GM18519 (cell line): ENCODE results near the gene NDUFS8.

Experiments
- ATAC-seq: cut with Tn5 transposase; IDR thresholded peaks from one replicate; pipeline ENCODE4 v1.9.1; 2021; ENCODE audit warnings: mild to moderate bottlenecking, moderate library complexity; ENCODE audit not compliant: unreplicated experiment, low FRiP score

NDUFS8 gene

DNA sequence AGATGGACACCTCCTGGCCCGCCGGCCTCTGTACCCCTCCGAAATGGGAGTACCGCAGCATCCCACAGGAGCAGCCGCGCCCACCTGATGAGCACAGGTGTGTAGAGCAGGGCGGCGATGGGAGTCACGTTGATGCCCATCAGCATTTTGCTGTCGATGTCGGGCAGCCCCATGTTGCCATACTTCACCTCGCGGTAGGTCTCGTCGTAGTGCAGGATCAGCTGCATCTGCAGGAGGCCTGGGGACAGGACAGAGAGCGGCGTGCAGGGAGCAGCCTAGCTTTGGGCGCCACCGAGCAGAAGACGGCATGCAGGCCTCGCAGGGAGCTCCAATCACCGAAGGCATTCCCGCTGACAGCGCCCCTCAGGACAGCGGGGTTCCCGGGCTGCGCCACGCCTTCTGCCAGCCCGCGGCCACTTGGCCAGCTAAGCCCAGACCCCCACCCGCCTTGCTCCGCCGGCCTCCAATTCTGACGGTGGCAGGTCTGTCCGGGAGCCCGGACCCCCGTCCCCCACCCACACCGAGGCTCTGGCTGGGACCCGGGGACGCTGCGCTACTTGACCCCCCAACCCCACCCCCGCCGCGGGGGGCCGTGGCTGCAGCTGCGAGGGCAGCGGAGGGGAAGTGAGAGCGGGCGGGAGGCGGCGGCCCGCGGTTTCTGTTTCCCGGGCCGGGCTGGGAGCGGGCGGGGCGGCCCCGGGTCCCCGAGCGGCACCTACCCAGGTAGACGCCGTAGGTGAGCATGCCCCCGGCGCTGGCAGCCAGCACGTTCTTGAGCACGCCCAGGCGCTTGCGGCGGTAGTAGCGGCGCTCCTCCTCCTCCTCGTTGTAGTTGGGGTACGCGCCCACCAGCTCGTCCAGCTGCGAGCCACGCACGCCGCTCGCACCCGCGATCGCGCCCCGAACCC, 27.3 kb upstream of the NDUFS8 start:
- ATAC-seq, result no peak

DNA sequence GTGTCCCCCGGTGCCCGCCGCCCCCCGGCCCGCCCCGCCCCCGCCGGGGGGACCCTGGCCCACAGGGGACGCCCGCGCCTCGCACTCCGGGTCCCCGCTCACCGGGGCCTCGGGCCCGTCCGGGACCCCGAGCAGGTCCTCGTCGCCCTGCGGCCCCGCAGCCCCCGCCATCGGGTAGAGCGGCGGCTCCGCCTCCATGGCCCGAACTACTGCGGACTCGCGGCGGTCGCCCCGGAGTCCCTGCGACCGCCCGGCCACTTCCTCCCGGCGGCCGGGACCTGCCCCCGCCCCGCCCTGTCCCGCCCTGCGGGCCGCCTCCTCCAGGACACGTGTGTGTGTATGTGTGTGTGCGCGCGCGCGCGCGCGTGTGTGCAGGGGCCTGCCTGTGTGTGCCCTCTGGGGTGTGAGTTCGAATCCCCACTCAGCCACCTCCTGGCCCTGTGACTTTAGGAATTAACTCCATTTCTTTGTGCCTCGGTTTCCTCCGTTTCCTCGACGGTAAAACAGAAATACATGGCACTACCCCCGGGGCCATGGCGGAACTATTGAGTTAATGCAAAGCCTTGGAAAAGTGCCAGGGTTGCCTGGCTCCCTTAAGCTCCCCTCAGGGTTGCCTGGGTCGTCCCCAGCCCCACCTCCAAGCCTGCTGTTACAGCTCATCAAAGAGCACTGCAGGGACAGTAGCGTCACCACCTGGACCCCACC, 26.5 kb upstream of the NDUFS8 start, which contains the start of gene UNC93B1:
Gene UNC93B1 (minus strand): TSS at position 252 of the 705 bp plus-strand sequence. CDS start 54 bp downstream, at position 198.
- no peak for ATAC-seq

DNA sequence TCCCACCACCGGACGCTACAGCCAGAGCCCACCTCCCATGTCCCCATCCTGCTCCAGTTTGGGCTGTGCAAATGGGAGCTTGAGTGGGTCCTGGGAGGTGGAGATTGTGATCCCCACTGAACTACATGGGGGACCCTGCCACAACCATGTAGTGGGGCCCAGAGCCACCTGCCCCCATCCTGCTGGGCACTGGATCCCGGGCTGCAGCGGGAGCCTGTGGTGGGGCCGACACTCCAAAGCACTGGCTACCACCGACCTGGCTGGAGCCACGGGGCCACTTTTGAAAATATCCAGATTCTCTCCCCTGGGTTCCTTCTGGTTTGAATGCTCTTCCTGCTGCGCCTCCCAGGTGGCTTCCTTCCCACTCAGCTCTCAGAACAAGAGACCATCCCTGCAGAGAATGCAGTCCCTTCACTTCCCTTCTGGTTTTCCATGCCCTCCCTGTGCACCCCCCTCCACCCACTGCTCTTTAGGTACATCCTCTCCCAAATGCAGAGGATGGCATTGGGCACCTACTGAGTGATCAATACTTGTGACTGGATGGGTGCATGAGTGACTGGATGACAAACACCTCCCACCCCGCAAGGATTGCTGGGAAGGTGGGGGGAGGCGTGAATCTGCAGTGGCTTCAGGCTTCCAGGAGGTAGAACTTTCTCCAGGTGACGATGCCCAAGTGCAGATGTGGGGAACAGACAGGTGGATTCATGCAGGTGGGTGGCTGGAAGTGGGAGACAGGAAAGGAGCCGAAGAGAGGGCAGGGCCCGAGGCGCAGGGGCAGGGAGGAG, 25.7 kb upstream of the NDUFS8 start:
- no peak for ATAC-seq

DNA sequence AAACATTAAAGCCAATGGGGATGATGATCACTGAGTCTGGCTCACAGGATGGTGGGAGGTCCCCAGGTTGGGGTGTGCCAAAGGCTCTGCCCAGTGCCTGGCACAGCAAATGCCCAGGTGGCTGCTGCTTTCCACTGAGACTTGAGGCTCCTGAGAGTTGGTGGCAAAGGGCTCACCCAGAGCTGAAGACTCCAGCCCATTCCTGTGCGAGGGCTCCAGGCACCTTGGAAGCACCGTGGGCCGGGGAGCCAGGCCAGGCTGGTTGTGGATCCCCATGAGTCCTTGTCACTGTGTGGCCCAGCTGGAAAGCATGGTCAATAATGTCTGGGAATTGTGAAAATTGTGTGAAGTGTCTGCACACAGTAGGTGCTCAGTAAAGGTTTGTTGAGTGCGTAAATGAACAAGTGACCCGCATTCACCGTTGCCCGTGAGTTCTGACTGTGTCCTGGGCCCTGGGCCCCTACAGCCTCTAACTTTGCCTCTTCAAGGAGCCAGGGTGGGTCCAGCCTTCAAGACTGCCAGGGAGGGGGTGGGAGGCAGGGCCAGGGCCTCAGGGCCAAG, 23.8 kb upstream of the NDUFS8 start:
- no peak for ATAC-seq

DNA sequence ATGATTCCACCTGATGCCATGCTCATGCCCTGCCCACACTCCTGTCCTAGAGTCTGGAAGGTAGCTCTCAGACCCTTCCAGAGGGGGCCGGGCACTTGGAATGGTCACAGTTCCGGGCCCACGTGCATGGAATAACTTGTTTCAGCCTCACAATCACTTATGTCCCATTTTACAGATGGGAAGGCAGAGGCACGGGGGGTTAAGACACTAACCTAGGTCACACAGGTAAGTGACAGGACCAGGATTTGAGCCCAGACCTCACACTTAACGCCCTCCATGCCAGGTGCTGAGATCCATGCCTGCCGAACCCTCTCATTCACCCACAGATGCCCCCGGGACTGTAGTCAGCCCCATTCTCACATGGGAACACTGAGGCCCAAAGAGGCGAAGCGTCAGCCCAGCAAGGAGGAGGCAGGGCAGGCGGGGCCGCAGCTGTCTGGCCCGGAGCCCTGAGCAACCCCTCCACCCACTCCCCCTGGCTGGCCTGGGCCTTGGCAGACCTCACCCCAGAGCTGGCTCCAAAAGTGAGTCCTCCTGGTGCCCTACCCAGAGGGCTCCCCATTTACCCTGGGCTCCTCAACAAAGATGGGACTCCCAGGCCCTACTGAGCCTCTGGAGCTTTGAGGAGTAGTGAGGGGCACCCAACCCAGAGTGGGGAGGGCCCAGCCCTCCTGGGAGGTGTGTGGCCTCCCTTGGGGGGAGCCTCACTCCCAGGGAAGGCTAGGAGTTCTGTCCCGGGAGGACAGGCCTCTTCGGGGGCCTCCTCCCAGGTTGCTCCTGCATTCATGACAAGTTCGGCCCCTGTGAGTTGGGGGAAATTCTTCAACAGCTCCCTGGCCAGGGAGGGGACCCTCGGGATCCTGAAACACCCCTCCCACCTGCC, 22.7 kb upstream of the NDUFS8 start:
- no peak for ATAC-seq

DNA sequence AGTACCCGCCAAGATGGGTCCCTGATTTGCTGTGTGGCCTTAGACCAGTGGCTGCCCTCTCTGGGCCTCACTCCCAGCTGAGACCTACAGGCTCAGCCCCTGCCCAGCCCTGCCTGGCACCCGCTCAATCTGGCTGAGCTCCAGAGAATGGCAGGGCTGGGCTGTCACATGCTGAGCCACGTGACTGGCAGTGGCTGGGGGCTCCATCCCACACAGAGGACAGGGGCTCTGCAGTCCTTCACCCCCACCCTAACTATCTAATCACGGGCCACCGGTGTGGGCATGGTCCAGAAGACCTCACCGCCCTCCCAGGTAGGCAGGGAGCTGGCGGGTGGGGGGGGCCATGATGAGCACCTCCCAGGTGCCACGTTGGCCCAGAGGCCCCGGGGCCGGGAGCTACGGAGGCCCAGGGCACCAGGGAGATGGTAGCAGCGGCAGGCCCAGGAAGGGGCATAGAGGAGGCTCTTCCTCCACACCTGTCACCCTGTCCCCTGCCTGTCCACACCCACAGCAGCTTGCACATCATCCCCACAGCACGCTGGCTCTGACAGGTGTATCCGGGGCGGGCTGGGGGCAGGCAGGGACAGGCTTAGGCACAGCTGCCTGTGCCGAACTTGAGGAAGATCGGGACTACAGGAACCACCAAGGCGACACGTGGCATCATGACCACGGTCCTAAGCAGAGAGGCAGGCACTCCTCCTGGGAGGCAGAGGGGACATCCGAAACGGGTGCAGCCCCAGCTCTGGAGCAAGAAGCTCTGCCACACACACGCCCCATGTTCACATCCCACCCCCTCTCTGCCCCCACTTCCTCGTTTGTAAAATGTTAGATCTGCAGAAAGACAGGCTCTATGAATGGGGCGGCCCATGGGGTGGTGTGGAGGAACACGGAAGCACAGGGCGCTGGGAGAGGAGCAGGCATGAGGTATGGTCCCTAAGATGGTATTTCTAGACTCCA, 21.8 kb upstream of the NDUFS8 start:
- no peak for ATAC-seq

DNA sequence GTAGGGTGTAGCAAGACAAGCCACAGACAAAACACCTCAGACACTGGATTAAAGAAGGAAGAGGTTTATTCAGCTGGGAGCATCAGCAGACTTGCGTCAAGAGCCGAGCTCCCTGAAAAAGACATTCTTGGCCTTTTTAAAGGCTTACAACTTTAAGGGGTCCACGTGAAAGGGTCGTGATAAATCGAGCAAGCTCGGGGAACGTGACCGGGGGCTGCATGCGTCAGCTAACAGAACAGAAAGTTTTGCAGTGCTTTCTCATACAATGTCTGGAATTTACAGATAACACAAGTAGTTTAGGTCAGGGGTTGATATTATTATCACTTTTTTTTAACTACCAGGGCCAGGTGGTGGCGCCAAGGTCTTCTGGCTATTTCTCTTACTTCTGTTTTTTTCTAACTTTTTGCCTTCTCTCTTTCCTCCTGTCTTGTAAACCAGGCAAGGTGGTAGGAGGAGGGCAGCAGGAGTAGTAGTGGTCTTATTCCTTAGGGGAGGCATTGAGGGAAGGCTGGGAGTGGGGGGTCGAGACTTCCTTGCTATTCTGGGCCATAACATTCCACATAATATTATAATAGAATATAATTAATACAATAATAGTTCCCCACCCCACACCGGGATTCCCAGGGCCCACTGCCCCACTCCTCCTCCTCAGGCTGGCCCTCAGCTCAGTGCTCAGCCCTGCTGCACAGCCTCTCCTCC, 20.9 kb upstream of the NDUFS8 start:
- no peak for ATAC-seq

DNA sequence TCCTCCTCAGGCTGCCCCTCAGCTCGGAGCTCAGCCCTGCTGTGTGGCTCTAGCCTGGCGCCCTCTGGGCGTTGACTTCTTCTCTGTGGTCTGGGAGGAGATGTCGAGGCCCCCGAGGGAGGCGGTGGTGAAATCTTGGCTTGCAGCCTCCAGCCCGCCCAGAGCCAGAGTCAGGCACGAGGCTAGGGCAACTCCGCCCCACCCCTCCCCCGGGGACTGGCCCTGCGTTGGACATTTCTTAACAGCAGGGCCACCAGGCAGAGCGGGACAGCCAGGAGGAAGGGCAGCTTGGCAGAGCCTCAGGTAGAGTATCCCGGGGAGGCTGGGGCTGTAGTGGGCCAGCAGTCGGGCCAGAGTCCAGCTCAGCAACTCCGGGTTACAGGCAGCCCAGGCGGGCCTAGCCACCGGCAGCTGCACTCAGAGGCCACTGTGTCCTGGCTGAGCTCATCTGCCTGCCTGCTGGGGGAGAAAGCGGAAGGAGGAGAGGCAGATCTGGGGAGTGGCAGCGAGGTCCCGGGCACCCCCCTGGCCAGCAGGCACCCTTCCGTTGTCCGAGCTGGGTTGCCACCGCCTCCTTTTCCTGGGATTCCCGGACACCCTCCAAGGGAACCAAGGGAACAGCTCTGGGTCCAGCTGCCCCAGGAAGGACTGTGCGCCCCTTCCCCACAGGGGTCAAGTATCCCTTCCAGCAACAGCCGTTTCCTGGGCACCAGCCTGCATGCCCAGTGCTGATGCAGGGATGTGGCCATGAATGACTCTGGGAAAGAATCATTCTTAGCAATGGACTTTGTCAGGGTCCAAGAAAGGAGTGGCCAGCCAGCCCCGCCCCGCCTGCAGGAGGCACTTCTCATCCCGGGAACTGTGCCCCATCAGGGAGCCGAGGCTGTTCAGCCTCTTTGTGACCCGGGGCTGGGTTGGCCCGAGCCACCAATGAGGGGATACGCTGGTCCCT, 20.1 kb upstream of the NDUFS8 start, which contains the start of gene ALDH3B1:
Gene ALDH3B1 (plus strand): TSS at position 238 of the 952 bp plus-strand sequence. CDS start 4,971 bp downstream, outside the sequence.
- ATAC-seq, result no peak

DNA sequence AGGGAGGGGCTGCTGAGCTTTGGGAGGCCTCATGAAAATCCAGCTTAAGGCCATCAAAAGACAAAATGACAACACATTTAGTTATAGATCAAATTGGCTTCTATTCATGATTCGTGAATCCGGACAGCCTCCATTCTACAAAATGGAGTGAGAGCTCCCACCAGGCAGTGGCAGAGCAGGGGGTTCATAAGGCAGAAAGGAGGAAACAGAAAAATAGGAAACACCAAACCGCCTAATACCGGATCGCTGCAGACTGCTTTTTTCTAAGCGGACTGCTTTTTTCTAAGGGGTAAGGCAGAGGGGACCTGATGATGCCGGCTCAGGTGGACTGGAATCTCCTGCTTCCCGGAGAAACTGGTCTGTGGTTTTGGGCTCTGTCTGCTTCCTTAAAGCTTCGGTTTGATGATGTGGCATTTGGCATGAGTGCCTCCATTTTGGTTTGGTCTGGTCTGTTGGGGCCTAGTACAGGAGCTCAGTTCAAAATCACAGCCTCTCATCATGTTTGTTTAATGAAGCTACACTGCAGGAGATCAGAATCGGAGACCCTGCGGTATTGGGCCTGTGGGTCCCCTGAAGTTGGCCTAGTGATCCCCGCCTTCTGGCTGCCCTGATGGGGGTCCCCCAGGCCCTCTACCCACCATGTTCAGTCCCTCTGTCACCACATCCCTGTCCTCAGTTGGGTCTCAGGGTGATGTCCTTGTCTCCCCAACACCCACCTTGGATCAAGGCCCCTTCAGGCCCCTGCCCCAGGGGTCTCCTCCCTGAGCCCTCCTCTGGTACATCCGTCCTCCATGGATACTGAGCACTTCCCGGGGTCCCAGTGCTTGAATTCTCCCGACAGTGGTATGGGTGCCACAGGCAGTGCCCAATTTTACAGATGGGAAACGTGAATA, 19.2 kb upstream of the NDUFS8 start:
- ATAC-seq, result no peak

DNA sequence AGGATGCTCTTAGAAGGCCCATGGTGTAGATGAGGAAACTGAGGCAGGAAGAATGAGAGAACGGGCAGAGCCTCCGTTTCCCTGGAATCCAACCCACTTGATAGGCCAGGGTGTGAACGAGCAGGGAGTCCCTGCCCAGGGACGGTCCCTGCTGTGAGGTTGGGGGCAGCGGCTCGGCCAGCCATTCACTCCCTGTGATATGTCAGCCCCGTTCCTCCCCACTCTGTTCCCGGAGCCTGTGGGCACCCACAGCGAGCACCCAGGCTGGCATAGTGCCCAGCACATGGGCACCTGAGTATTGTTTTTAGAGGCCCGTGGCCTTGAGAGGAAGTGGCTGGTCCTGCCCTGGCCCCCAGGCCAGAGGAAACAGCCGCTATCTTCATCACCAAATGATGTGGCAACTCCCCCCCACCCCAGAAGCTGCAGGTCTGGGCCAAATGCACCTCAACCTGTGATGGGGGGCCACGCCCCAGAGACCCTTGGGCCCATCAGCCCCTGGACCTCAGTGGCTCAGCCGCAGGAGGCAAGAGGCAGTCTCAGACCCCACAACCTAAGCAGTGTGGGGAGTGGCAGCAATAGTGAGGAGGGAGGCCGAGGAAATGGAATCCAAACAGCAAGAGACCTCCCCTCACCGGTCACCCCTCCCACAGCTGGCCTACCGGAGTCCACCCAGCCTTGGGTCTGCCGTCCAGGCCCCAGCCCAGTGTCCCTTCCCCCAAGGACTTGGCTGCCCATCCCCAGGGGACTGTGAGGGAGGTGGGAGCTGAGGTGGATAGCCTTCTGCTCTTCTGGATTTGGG, 18.2 kb upstream of the NDUFS8 start:
- ATAC-seq, result no peak

DNA sequence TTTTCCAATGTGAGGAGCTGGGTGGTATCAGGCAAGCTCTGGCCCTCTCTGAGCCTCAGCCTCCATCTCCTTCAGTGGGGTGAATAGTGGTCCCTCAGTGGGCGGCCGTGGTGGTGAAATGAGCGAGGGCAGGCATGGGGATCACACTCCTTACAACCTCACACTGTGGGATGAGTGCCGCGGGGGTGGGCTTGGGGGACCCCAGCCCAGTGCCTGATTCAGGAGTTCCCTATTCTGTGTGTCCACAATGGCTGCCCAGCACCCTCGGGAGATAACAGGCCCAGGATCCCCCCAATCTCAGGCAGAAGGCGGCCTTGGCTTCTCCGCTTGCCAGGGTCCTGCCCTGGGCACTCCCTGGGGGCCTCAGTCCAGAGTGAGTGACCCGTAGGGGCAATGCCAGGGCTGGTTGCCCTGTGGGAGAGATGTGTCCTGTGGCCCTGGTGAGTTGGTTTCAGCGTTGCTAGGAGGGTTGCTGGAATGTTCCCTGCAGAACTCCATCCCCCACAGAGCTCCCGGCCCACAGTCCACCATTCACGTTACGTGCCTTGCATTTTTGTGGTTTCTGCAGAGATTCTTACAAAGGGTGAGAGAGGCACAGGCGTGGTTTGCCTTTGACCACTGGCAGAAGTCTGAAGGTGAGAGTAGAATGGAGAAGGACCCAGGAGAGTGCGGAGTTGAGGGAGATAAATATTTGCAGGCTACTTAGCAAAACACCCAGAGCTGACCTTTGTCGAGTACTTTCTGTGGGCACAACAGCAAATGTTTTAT, 17.5 kb upstream of the NDUFS8 start:
- ATAC-seq, result no peak

DNA sequence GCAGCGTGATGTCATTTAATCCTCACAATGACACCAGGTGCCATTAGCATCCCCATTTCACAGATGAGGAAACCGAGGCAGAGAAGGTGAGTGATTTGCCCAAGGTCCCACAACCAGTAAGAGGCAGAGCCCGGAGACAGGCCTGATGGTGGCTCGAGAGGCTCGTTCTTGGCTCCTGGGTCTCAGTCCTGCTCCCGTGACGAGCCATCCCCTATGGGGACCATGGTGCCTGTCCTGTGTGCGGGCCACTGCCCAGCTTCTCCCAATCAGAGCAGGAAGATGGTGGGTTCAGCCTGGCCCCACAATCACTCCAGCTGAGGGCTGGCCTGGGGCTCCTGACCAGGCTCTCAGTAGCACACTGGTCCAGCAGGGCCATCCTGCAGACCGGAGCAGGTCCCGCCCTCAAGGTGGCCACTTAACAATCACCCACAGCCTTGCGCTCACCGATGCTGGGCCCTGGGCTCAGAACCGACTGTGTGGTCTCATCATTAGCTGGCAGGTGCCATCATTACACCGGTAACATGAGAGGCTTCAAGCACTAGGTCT, 16.8 kb upstream of the NDUFS8 start:
- ATAC-seq, result no peak

DNA sequence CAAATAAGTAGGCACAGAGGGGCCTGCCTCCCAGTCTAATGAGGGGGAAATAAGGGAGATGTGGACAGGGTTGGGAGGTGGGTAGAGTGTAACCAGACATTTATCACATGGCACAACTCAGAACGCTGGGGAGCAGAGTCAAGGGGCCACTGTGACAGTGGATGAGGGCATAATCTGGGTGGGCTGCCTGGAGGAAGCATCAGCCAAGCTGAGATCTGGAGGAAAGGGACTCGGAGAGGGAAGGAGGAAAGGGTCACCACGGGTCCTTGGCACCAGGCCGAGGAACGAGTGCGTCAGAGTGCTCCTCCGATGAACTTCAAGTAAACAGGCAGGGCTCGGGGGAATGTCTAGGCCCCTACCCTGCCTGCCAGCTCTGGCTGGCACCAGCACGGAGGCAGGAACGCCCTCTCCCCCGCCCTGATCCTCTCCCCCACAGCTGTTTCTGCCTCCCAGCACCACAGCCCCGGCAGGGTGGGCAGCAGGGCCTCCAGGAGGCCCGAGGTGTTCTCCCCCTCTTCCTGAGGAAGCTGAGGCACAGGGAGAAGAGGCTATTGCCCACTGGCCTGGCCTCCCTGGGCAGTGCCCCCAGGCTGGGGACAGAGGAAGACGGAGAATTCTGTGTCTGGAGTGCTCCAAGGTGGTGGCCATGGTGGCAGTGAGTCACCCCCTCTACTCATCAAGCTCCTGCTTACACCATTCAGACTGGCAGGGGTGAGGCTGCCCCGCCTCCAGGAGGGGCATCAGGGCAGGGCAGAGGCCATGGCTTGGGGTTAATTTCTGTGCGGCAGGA, 16.1 kb upstream of the NDUFS8 start:
- no peak for ATAC-seq
